A549 treated with ZK216348 at 1 μM for 4 hours (cell line): ENCODE data around the gene SLN. TPM values are rescaled to one million over a fixed set of nuclear protein-coding genes. Genes with fewer than 3 reads are reported as not detected.

Experiments
- total RNA-seq: library from RNA; stranded (reverse); fragments of 200-300 nt; extraction: Qiagen RNA extraction; gene quantifications from 5 replicates; pipeline ENCODE4 v1.2.3, GENCODE V29; 2022; ENCODE audit warnings: low read depth

The SLN gene
- total RNA-seq, result 0.42 to 1.6 TPM (median 0.91 TPM) in 5 replicates

DNA sequence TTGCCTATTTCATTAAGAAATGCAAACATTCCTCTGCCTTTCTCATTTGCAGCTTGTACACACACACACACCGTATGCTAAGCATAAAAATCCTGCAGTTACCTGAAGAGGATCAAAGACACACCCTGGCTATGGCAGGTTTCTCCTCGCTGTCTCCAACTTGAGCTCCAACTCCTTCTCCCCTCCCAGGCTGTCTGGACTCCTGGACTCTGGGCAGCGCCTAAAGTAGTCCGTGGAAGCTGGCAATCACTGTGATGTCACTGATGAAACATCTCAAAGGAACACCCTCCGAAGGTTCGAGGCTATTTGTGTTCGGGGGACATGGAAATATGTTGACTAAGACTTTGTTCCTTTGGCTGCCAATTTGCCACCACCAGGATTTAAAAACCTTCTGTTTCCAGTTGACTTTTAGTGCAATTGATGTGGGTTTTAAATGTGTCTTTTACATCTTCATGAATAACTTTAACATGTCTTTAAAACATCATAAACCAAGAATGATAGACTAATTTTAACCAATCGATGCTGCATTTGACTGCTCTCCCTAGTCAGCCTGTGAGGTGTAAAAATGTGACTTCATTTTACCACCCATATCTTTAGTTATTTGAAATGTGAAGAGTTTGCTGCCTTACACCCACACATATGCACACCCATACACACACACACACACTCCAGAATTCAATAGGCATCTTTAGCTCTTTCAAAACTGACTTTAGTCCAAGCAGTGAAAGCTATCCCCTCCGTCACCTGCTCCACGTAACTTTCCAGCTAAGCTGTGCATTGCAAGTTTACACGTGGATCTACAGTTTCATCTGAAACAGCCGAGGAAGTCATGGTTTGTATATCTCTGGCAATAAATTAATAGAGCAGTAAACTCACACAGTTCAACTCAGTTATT is at the start of gene SLN:
Gene SLN (minus strand): TSS at position 196 of the 895 bp plus-strand sequence.

Other genes with a start within 250 kb of the SLN start
- gene ALKBH8, start 146.3 kb downstream of the SLN start, total RNA-seq, result 6.9 to 10.8 TPM (median 8.1 TPM) in 5 replicates
- 0.25 to 0.42 TPM (median 0.32 TPM) in 5 replicates for gene ELMOD1, start 120.9 kb downstream of the SLN start, total RNA-seq
- 41.1 to 45.4 TPM (median 42.0 TPM) in 5 replicates for gene SLC35F2, start 146.7 kb upstream of the SLN start, total RNA-seq
- 0.25 to 0.70 TPM (median 0.53 TPM) in 5 replicates for gene RAB39A, start 216.4 kb upstream of the SLN start, total RNA-seq